IMR-90 (cell line): ENCODE data around the gene EPHB1. TPM values are rescaled to one million over a fixed set of nuclear protein-coding genes. Genes with fewer than 3 reads are reported as not detected.

ENCODE experiments used
- ATAC-seq: fragments of 200-7000 bp; cut with Tn5 transposase; 2 replicates; pipeline ENCODE4 v1.9.1; 2020; ENCODE audit warnings: low read depth, mild to moderate bottlenecking, moderate library complexity
- BruUV-seq: library from RNA; stranded (reverse); fragments of 400-500 nt; replicated peaks from 2 replicates; lab custom pipeline; 2021; lab: Mats Ljungman, UMichigan
- CTCF ChIA-PET: fragments of 300-600 bp; formaldehyde crosslinking; extraction: SDS; loops from one replicate; lab custom pipeline; 2021; ENCODE audit warnings: antibody characterized with exemption; lab: Yijun Ruan, JAX
- POLR2A ChIA-PET: fragments of 300-600 bp; sonication (Branson Sonifier 250); formaldehyde crosslinking; loops from one replicate; lab custom pipeline; 2022; ENCODE audit warnings: antibody characterized with exemption; ENCODE audit not compliant: unreplicated experiment; lab: Charles Lee
- DNase-seq: peaks from one replicate; pipeline ENCODE4 v3.0.0; 2013
- H2AFZ ChIP-seq: replicated peaks from 2 replicates; pipeline ENCODE3; 2013; ENCODE audit warnings: low read length, mild to moderate bottlenecking; ENCODE audit not compliant: poor library complexity
- H2AK5ac ChIP-seq: 2 replicates; pipeline ENCODE4 v1.6.1; 2013; ENCODE audit warnings: low read depth, low read length, inconsistent platforms
- H2AK9ac ChIP-seq: replicated peaks from 2 replicates; pipeline ENCODE3; 2013; ENCODE audit warnings: mild to moderate bottlenecking, low read depth, low read length, moderate library complexity; ENCODE audit not compliant: poor library complexity
- H2BK120ac ChIP-seq: 2 replicates; pipeline ENCODE4 v1.6.1; 2013; ENCODE audit warnings: low read depth, low read length, inconsistent platforms
- H2BK15ac ChIP-seq: 3 replicates; pipeline ENCODE4 v1.6.1; 2013; ENCODE audit warnings: low read depth, low read length, inconsistent platforms
- H2BK20ac ChIP-seq: 2 replicates; pipeline ENCODE4 v1.6.1; 2013; ENCODE audit warnings: low read depth, mild to moderate bottlenecking, inconsistent platforms, low read length, moderate library complexity
- H2BK5ac ChIP-seq: 2 replicates; pipeline ENCODE4 v1.6.1; 2013; ENCODE audit warnings: mild to moderate bottlenecking, low read depth, low read length, inconsistent platforms; ENCODE audit not compliant: poor library complexity, severe bottlenecking
- H3K14ac ChIP-seq: replicated peaks from 2 replicates; pipeline ENCODE4 v1.6.1; 2013; ENCODE audit warnings: low read depth, low read length, inconsistent platforms
- H3K18ac ChIP-seq: 2 replicates; pipeline ENCODE4 v1.6.1; 2013; ENCODE audit warnings: low read depth, low read length, control low read depth
- H3K23ac ChIP-seq: 2 replicates; pipeline ENCODE4 v1.6.1; 2013; ENCODE audit warnings: low read depth, low read length, inconsistent platforms
- H3K27ac ChIP-seq: 2 replicates; pipeline ENCODE4 v1.5.1; 2013; ENCODE audit warnings: mild to moderate bottlenecking, control low read depth, low read length; ENCODE audit not compliant: insufficient read depth
- H3K27me3 ChIP-seq: 2 replicates; pipeline ENCODE4 v1.6.1; 2013; ENCODE audit warnings: low read length; ENCODE audit not compliant: control insufficient read depth, insufficient read depth
- H3K36me3 ChIP-seq: 2 replicates; pipeline ENCODE4 v1.6.1; 2013; ENCODE audit warnings: low read length, mixed read lengths; ENCODE audit not compliant: control insufficient read depth, insufficient read depth
- H3K4ac ChIP-seq: 2 replicates; pipeline ENCODE4 v1.6.1; 2013; ENCODE audit warnings: low read depth, low read length, inconsistent platforms
- H3K4me1 ChIP-seq: 2 replicates; pipeline ENCODE4 v1.6.1; 2013; ENCODE audit warnings: low read length, mixed read lengths; ENCODE audit not compliant: control insufficient read depth, insufficient read depth
- H3K4me2 ChIP-seq: 2 replicates; pipeline ENCODE4 v1.6.1; 2013; ENCODE audit warnings: low read depth, mild to moderate bottlenecking, control low read depth, low read length, moderate library complexity
- H3K4me3 ChIP-seq: 2 replicates; pipeline ENCODE4 v1.5.1; 2013; ENCODE audit warnings: low read depth, mild to moderate bottlenecking, control low read depth, low read length, moderate library complexity; ENCODE audit not compliant: insufficient read depth
- H3K56ac ChIP-seq: 2 replicates; pipeline ENCODE4 v1.6.1; 2013; ENCODE audit warnings: low read length, inconsistent platforms; ENCODE audit not compliant: insufficient read depth; ENCODE audit errors: extremely low read depth
- H3K79me1 ChIP-seq, 2 experiments: 2 replicates each; pipeline ENCODE4 v1.6.1; 2013; ENCODE audit warnings: low read length in 2 of 2, inconsistent platforms in 1 of 2, low read depth in 1 of 2
- H3K9ac ChIP-seq: 2 replicates; pipeline ENCODE4 v1.6.1; 2013; ENCODE audit warnings: low read depth, low read length, control low read depth
- H3K9me1 ChIP-seq: 2 replicates; pipeline ENCODE4 v1.6.1; 2013; ENCODE audit warnings: low read length, inconsistent platforms; ENCODE audit not compliant: insufficient read depth
- H3K9me3 ChIP-seq: 2 replicates; pipeline ENCODE4 v1.6.1; 2013; ENCODE audit warnings: low read length; ENCODE audit not compliant: control insufficient read depth, insufficient read depth
- H4K20me1 ChIP-seq: 2 replicates; pipeline ENCODE4 v1.6.1; 2013; ENCODE audit warnings: low read length, inconsistent platforms; ENCODE audit not compliant: insufficient read depth
- H4K5ac ChIP-seq: 2 replicates; pipeline ENCODE4 v1.6.1; 2013; ENCODE audit warnings: mild to moderate bottlenecking, low read depth, low read length, control low read depth
- H4K8ac ChIP-seq, 2 experiments: 2 replicates each; pipeline ENCODE4 v1.6.1; 2013; ENCODE audit warnings: low read depth in 2 of 2, low read length in 2 of 2, control low read depth in 1 of 2, inconsistent platforms in 1 of 2
- H4K91ac ChIP-seq: 2 replicates; pipeline ENCODE4 v1.6.1; 2013; ENCODE audit warnings: low read depth, low read length, inconsistent platforms; ENCODE audit not compliant: insufficient read depth
- BHLHE40 ChIP-seq: fragments of 150-350 bp; IDR thresholded peaks from 2 replicates; pipeline ENCODE4 v1.6.1; 2016; ENCODE audit warnings: mild to moderate bottlenecking, low read depth, low read length
- CHD1 ChIP-seq: IDR thresholded peaks from 2 replicates; pipeline ENCODE4 v1.6.1; 2012; ENCODE audit warnings: low read depth, low read length, improper control_type of control experiment
- FOS ChIP-seq: fragments of 150-350 bp; IDR thresholded peaks from 2 replicates; pipeline ENCODE4 v1.6.1; 2016; ENCODE audit warnings: low read depth, low read length
- MAFK ChIP-seq: IDR thresholded peaks from 2 replicates; pipeline ENCODE4 v1.6.1; 2012; ENCODE audit warnings: low read depth, low read length, improper control_type of control experiment
- MAZ ChIP-seq: IDR thresholded peaks from 2 replicates; pipeline ENCODE4 v1.6.1; 2012; ENCODE audit warnings: low read depth, mild to moderate bottlenecking, low read length, improper control_type of control experiment, moderate library complexity, borderline replicate concordance
- MXI1 ChIP-seq: IDR thresholded peaks from 2 replicates; pipeline ENCODE4 v1.6.1; 2012; ENCODE audit warnings: low read depth, mild to moderate bottlenecking, low read length, moderate library complexity, borderline replicate concordance
- NFE2L2 ChIP-seq: fragments of 150-350 bp; IDR thresholded peaks from 2 replicates; pipeline ENCODE4 v1.6.1; 2016; ENCODE audit warnings: low read depth, mild to moderate bottlenecking, low read length
- POLR2A ChIP-seq: IDR thresholded peaks from 2 replicates; pipeline ENCODE4 v1.6.1; 2012; ENCODE audit warnings: mild to moderate bottlenecking, low read depth, low read length
- RAD21 ChIP-seq: IDR thresholded peaks from 2 replicates; pipeline ENCODE4 v1.6.1; 2012; ENCODE audit warnings: low read length, improper control_type of control experiment
- RCOR1 ChIP-seq: IDR thresholded peaks from 2 replicates; pipeline ENCODE4 v1.6.1; 2012; ENCODE audit warnings: mild to moderate bottlenecking, low read length, improper control_type of control experiment; ENCODE audit not compliant: insufficient replicate concordance
- RFX5 ChIP-seq: IDR thresholded peaks from 2 replicates; pipeline ENCODE4 v1.8.0; 2012; ENCODE audit warnings: low read depth, mild to moderate bottlenecking, low read length, moderate library complexity
- SMC3 ChIP-seq: fragments of 150-350 bp; IDR thresholded peaks from 2 replicates; pipeline ENCODE4 v1.6.1; 2016; ENCODE audit warnings: low read depth, mild to moderate bottlenecking, antibody characterized with exemption, low read length, moderate library complexity
- WGBS, 2 experiments: methylation state at CpG; one replicate each; pipeline versions ENCODE4 v1.1.5 to v1.1.7; 2013; ENCODE audit warnings: missing lambda C conversion rate in 2 of 2; ENCODE audit not compliant: insufficient read length in 1 of 2; ENCODE audit errors: extremely low coverage in 2 of 2; 5-methylcytosine and 5-hydroxymethylcytosine counted together
- dilution Hi-C: fragments of 300-500 bp; cut with HindIII; formaldehyde crosslinking; loops from one replicate; pipeline ENCODE4 v1.14.3; 2018; ENCODE audit warnings: low sequenced_read_pairs; ENCODE audit not compliant: unreplicated experiment
- in situ Hi-C: fragments of 300-500 bp; cut with MboI; formaldehyde crosslinking; loops from 3 replicates; pipeline ENCODE4 v1.14.3; 2019; ENCODE audit warnings: low sequenced_read_pairs, inconsistent platforms, mixed read lengths
- intact Hi-C: fragments of 100-400 bp; cut with micrococcal nuclease; formaldehyde crosslinking; loops from 2 replicates; pipeline ENCODE4 v1.10.0; 2022
- polyA plus RNA-seq, 3 experiments: library from polyadenylated mRNA; depleted of rRNA; stranded (reverse); fragments of >200 nt; gene quantifications; 2 replicates each; pipeline ENCODE4 v1.2.3, GENCODE V29; 2012; ENCODE audit warnings: low replicate concordance in 1 of 3
- total RNA-seq: library from RNA; depleted of rRNA; stranded (reverse); fragments of >200 nt; gene quantifications from 2 replicates; pipeline ENCODE4 v1.2.3, GENCODE V29; 2012
- TF ChIP-seq, protein P1 (sequence below): fragments of 150-350 bp; IDR thresholded peaks from 2 replicates; pipeline ENCODE4 v1.6.1; 2016; ENCODE audit warnings: low read depth, mild to moderate bottlenecking, low read length, moderate library complexity, borderline replicate concordance
- TF ChIP-seq, protein P2 (sequence below): conservative IDR thresholded peaks from 2 replicates; pipeline ENCODE4 v1.5.1; 2012; ENCODE audit warnings: mild to moderate bottlenecking, low read depth, low read length, improper control_type of control experiment
- TF ChIP-seq, protein P3 (sequence below): fragments of 150-350 bp; IDR thresholded peaks from 2 replicates; pipeline ENCODE4 v1.6.1; 2017; ENCODE audit warnings: mild to moderate bottlenecking, antibody characterized with exemption, low read length, low read depth

Gene EPHB1
- total and polyA plus RNA-seq, 2 of the 4 experiments (the other 2 are of a cell fraction), result 0.17 to 0.36 TPM

DNA sequence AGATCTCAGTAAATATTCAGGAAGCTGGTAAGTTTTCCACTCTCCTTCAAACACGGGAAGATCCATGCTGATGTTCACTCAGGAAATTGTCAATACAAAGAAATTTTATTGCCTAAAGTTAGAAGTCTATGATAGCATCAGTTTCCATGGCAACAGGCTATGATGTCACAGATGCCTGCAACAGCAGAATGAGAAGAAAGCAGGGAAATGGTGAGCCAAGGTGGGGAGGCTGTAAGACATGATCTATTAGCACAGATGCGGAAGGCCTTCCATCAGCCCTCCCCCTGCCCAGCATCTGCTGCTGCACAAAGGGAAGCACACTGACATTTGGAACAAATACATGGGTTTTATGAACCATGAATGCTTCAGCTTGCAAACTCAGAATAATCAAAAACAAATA is 28.6 kb downstream of the EPHB1 start:
- TF ChIP-seq, protein P1, sequence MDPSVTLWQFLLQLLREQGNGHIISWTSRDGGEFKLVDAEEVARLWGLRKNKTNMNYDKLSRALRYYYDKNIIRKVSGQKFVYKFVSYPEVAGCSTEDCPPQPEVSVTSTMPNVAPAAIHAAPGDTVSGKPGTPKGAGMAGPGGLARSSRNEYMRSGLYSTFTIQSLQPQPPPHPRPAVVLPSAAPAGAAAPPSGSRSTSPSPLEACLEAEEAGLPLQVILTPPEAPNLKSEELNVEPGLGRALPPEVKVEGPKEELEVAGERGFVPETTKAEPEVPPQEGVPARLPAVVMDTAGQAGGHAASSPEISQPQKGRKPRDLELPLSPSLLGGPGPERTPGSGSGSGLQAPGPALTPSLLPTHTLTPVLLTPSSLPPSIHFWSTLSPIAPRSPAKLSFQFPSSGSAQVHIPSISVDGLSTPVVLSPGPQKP, result no peak
- TF ChIP-seq BHLHE40, result no peak
- TF ChIP-seq MAZ, result no peak
- TF ChIP-seq POLR2A, result no peak
- no peak for TF ChIP-seq RFX5
- TF ChIP-seq MXI1, result no peak
- TF ChIP-seq MAFK, result no peak
- no peak for TF ChIP-seq NFE2L2
- TF ChIP-seq, protein P2, sequence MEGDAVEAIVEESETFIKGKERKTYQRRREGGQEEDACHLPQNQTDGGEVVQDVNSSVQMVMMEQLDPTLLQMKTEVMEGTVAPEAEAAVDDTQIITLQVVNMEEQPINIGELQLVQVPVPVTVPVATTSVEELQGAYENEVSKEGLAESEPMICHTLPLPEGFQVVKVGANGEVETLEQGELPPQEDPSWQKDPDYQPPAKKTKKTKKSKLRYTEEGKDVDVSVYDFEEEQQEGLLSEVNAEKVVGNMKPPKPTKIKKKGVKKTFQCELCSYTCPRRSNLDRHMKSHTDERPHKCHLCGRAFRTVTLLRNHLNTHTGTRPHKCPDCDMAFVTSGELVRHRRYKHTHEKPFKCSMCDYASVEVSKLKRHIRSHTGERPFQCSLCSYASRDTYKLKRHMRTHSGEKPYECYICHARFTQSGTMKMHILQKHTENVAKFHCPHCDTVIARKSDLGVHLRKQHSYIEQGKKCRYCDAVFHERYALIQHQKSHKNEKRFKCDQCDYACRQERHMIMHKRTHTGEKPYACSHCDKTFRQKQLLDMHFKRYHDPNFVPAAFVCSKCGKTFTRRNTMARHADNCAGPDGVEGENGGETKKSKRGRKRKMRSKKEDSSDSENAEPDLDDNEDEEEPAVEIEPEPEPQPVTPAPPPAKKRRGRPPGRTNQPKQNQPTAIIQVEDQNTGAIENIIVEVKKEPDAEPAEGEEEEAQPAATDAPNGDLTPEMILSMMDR, result no peak
- TF ChIP-seq CHD1, result no peak
- no peak for TF ChIP-seq RAD21
- TF ChIP-seq SMC3, result no peak
- TF ChIP-seq RCOR1, result no peak
- no peak for TF ChIP-seq FOS
- TF ChIP-seq, protein P3, sequence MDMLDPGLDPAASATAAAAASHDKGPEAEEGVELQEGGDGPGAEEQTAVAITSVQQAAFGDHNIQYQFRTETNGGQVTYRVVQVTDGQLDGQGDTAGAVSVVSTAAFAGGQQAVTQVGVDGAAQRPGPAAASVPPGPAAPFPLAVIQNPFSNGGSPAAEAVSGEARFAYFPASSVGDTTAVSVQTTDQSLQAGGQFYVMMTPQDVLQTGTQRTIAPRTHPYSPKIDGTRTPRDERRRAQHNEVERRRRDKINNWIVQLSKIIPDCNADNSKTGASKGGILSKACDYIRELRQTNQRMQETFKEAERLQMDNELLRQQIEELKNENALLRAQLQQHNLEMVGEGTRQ, result no peak
- in situ Hi-C loops, result no loop called here

More for the DNA sequence above, 28.6 kb downstream of the EPHB1 start:
- DNase-seq (no peak), ATAC-seq (no peak)
- H2AFZ ChIP-seq, result no peak overlapping the region
- no peak overlapping the region for H3K4ac ChIP-seq
- H2AK9ac ChIP-seq, result no peak overlapping the region
- intact Hi-C loops (no loop called here), dilution Hi-C loops (no loop called here)
- H3K56ac ChIP-seq, result no peak overlapping the region
- H3K79me1 ChIP-seq, result no peaks in the 10 kb centered on the region
- no peak overlapping the region for H2BK15ac ChIP-seq
- no peak overlapping the region for H3K9ac ChIP-seq
- no peak overlapping the region for H3K27ac ChIP-seq
- H3K4me3 ChIP-seq, result no peak overlapping the region
- BruUV-seq, result no TSS peak
- no peak overlapping the region for H3K23ac ChIP-seq
- no peaks in the 10 kb centered on the region for H3K36me3 ChIP-seq
- H3K14ac ChIP-seq, result no peak overlapping the region
- H2BK5ac ChIP-seq, result no peak overlapping the region
- no CpG with 5 or more reads among the region's 2 CpGs for WGBS, 2 experiments
- POLR2A ChIA-PET, result no interaction called here
- no peaks in the 10 kb centered on the region for H4K20me1 ChIP-seq
- H4K91ac ChIP-seq, result no peak overlapping the region
- H3K4me2 ChIP-seq, result no peak overlapping the region
- H3K9me1 ChIP-seq, result no peaks in the 10 kb centered on the region
- no peak overlapping the region for H3K18ac ChIP-seq
- no peak overlapping the region for H2AK5ac ChIP-seq
- no peaks in the 10 kb centered on the region for H3K9me3 ChIP-seq
- no peaks in the 10 kb centered on the region for H3K27me3 ChIP-seq
- no peak overlapping the region for H2BK120ac ChIP-seq
- H4K8ac ChIP-seq, result no peak overlapping the region
- H3K4me1 ChIP-seq, result no peaks in the 10 kb centered on the region
- no peak overlapping the region for H2BK20ac ChIP-seq
- CTCF ChIA-PET, result interaction anchor here (0.9 kb wide), 1 partner anchor 13 kb away, joined by 3 read pairs; no protein-coding TSS in a partner anchor
- H4K5ac ChIP-seq, result no peak overlapping the region
